Gastrocnemius medialis (tissue), 4 donors: ENCODE measurements around the gene MPPED2. TPM values are rescaled to one million over a fixed set of nuclear protein-coding genes. Genes with fewer than 3 reads are reported as not detected.

Source experiments
- ATAC-seq, 2 donors: fragments of 150-250 bp; one replicate each; pipeline ENCODE4 v1.9.1; 2016
- DNase-seq, 2 donors: peaks; one replicate each; pipeline ENCODE4 v3.0.0-alpha.2; 2019
- H3K27ac ChIP-seq, 4 donors: fragments of 200-600 bp; sonication (generic); 1 replicate in 1 of 4; 2 replicates in 3 of 4; pipeline ENCODE4 v1.5.1; 2016 to 2018; ENCODE audit warnings: mild to moderate bottlenecking in 2 of 4, moderate library complexity in 1 of 4
- H3K27me3 ChIP-seq, 3 donors: fragments of 200-600 bp; sonication (generic) in 2 of 3; 1 replicate in 1 of 3; 2 replicates in 2 of 3; pipeline versions ENCODE4 v1.5.1 to v1.6.0; 2016 to 2019; ENCODE audit warnings: mild to moderate bottlenecking in 1 of 3, moderate library complexity in 1 of 3
- H3K36me3 ChIP-seq, 2 donors: fragments of 200-600 bp; sonication (generic) in 1 of 2; one replicate each; pipeline ENCODE4 v1.5.1; 2017 to 2018
- H3K4me1 ChIP-seq, 2 donors: fragments of 200-600 bp; sonication (generic) in 1 of 2; one replicate each; pipeline ENCODE4 v1.5.1; 2016 to 2017; ENCODE audit warnings: mild to moderate bottlenecking in 2 of 2
- H3K4me3 ChIP-seq, 4 donors: fragments of 200-600 bp; sonication (generic) in 3 of 4; 1 replicate in 1 of 4; 2 replicates in 3 of 4; pipeline ENCODE4 v1.5.1; 2016 to 2019; ENCODE audit warnings: mild to moderate bottlenecking in 2 of 4
- H3K9me3 ChIP-seq, 3 donors: fragments of 200-600 bp; sonication (generic) in 2 of 3; 1 replicate in 1 of 3; 2 replicates in 2 of 3; pipeline ENCODE4 v1.5.1; 2016 to 2019
- CTCF ChIP-seq, 5 experiments: fragments of 450-650 bp in 3 of 5; fragments of 200-600 bp in 2 of 5; sonication (generic) in 2 of 5; IDR thresholded peaks in 4 of 5; conservative IDR thresholded peaks in 1 of 5; 1 replicate in 4 of 5; 2 replicates in 1 of 5; pipeline ENCODE4 v1.5.1; 2016 to 2019; ENCODE audit warnings: antibody characterized with exemption in 5 of 5, mild to moderate bottlenecking in 3 of 5, moderate library complexity in 3 of 5
- POLR2A ChIP-seq, 2 donors: fragments of 450-650 bp; IDR thresholded peaks; one replicate each; pipeline ENCODE4 v1.6.1; 2017; ENCODE audit warnings: antibody characterized with exemption in 2 of 2, mild to moderate bottlenecking in 2 of 2, moderate library complexity in 2 of 2
- in situ Hi-C, 4 donors: fragments of 200-750 bp; cut with MboI; loops; one replicate each; pipeline versions ENCODE4 v1.15.0 to v1.8.0; 2017; ENCODE audit warnings: low sequenced_read_pairs in 4 of 4
- intact Hi-C: fragments of 100-400 bp; cut with DNase I; formaldehyde crosslinking; loops from one replicate; pipeline ENCODE4 v1.15.1; 2023; ENCODE audit warnings: low total_unique reads
- total RNA-seq, 4 donors: library from RNA; depleted of rRNA; stranded (reverse); fragments of >200 nt; gene quantifications; one replicate each; pipeline versions ENCODE4 v1.1.0 to v1.2.3, GENCODE V29; 2016

MPPED2 gene
- total RNA-seq, 4 donors from 2014 or later = 0.78 to 4.4 (median 2.2) TPM

DNA sequence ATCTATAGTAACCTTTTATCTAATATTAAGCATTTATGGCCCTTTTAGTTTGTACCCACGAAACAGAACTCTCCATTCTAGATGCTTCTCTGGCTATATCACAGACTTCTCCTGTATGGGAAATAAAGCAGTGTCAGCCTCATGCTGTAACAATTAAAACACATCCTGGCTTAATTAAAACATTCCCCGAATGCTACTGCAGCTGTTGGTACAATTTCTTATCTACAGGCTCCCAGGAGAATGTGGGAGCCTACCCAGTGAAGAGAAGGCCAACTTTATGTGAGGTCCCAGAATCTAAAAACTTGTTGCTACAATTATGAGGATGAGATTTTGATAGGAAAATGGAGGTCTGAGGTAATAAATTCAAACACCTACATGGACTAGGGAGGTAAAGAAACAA lies 83.8 kb downstream of the MPPED2 start:
- H3K4me3 ChIP-seq = no peak overlapping the region
- TF ChIP-seq CTCF (IDR thresholded peaks at IDR 0.05 in 4 of 5, conservative IDR thresholded peaks at IDR 0.05 in 1 of 5) (no peak), POLR2A (IDR thresholded peaks at IDR 0.05) (no peak)
- no peaks in the 10 kb centered on the region for H3K27me3 ChIP-seq
- intact Hi-C loops = loop anchor here (5.0 kb wide), 1 partner anchor 70 kb away; no protein-coding TSS in a partner anchor
- no peak for DNase-seq
- H3K9me3 ChIP-seq = no peaks in the 10 kb centered on the region
- peak overlapping the region in 2 of 4 donors; percentile 1 to 4 for H3K27ac ChIP-seq
- peaks cover 8 to 37% of the 10 kb centered on the region in 2 donors for H3K4me1 ChIP-seq
- no peaks in the 10 kb centered on the region for H3K36me3 ChIP-seq
- in situ Hi-C loops = no loop called here
- no peak for ATAC-seq

- H3K36me3 ChIP-seq = no peaks in the 10 kb centered on the region
- intact Hi-C loops (loop anchor here (5.0 kb wide), 1 partner anchor 69 kb away; no protein-coding TSS in a partner anchor), in situ Hi-C loops (no loop called here)
- TF ChIP-seq CTCF (IDR thresholded peaks at IDR 0.05 in 4 of 5, conservative IDR thresholded peaks at IDR 0.05 in 1 of 5) (no peak), POLR2A (IDR thresholded peaks at IDR 0.05) (no peak)
- ATAC-seq (no peak), DNase-seq (no peak)
- no peak overlapping the region for H3K4me3 ChIP-seq
- H3K27me3 ChIP-seq = no peaks in the 10 kb centered on the region
- H3K4me1 ChIP-seq = peaks cover 8 to 37% of the 10 kb centered on the region in 2 donors
- H3K9me3 ChIP-seq = no peaks in the 10 kb centered on the region
- H3K27ac ChIP-seq = no peak overlapping the region
These were observed 84.4 kb downstream of the MPPED2 start for GRCh38 chr11:30501744-30502143.

DNA sequence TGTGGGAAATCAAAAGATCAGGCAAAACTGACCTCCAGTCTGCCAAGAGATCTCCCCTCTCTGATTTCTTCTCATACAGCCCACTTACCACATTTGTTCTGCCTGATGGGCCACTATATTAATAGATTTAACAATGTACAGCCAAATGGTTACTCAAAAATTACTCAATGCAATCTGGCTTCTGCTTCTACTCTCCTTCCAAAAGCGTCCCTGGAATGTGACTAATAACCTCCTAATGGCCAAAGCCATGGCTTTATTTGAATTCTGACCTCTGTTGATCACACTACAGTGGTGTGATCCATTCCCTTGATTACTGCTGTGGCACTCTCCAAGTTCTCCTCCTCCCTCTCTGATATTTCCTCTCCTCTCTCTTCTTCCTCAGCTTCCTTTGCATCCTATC lies 86.2 kb downstream of the MPPED2 start:
- no peak for DNase-seq
- H3K36me3 ChIP-seq = no peaks in the 10 kb centered on the region
- in situ Hi-C loops = no loop called here
- H3K4me3 ChIP-seq = no peak overlapping the region
- H3K27ac ChIP-seq = peak overlapping the region in 1 of 4 donors; percentile 30
- peak in 1 of 2 donors; percentile 54 for ATAC-seq
- TF ChIP-seq CTCF (IDR thresholded peaks at IDR 0.05 in 4 of 5, conservative IDR thresholded peaks at IDR 0.05 in 1 of 5) = no peak
- TF ChIP-seq POLR2A (IDR thresholded peaks at IDR 0.05) = no peak
- no peaks in the 10 kb centered on the region for H3K27me3 ChIP-seq
- H3K4me1 ChIP-seq = peaks cover 14 to 37% of the 10 kb centered on the region in 2 donors
- H3K9me3 ChIP-seq = no peaks in the 10 kb centered on the region
- intact Hi-C loops = loop anchor here (5.0 kb wide), 1 partner anchor 68 kb away; no protein-coding TSS in a partner anchor

DNA sequence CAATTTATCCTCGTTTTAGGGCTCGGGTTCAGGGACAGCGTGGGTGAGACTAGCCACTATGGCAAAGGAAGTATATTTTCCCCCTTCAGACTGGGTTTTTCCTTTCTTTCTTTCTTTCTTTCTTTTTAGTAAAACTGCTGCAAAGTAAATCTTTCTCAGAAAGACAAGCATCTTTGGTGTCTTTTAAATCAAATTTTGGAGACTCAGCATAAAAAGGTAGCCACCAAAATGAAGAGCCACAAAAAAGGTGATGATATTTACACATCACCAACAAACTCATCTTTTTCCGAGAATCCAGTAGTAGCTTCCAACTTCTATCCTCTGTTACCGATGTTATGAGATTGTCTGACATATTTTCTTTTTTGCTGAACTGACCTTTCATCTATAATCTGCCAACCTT lies 88.6 kb downstream of the MPPED2 start:
- DNase-seq (no peak), ATAC-seq (no peak)
- no peak overlapping the region for H3K4me3 ChIP-seq
- TF ChIP-seq CTCF (IDR thresholded peaks at IDR 0.05 in 4 of 5, conservative IDR thresholded peaks at IDR 0.05 in 1 of 5) = no peak
- TF ChIP-seq POLR2A (IDR thresholded peaks at IDR 0.05) = no peak
- H3K9me3 ChIP-seq = no peaks in the 10 kb centered on the region
- intact Hi-C loops (no loop called here), in situ Hi-C loops (no loop called here)
- no peaks in the 10 kb centered on the region for H3K27me3 ChIP-seq
- no peaks in the 10 kb centered on the region for H3K36me3 ChIP-seq
- H3K27ac ChIP-seq = no peak overlapping the region
- H3K4me1 ChIP-seq = peaks cover 12 to 23% of the 10 kb centered on the region in 2 donors

- ATAC-seq (no peak), DNase-seq (no peak)
- Histone ChIP-seq H3K4me1 (peaks cover 8 to 22% of the 10 kb centered on the region in 2 donors), H3K27me3 (no peaks in the 10 kb centered on the region), H3K4me3 (no peak overlapping the region), H3K36me3 (no peaks in the 10 kb centered on the region), H3K27ac (no peak overlapping the region), H3K9me3 (no peaks in the 10 kb centered on the region)
- in situ Hi-C loops (no loop called here), intact Hi-C loops (no loop called here)
- TF ChIP-seq CTCF (IDR thresholded peaks at IDR 0.05 in 4 of 5, conservative IDR thresholded peaks at IDR 0.05 in 1 of 5) = no peak
- no peak for TF ChIP-seq POLR2A (IDR thresholded peaks at IDR 0.05)
These were observed 89.2 kb downstream of the MPPED2 start for GRCh38 chr11:30496935-30497334.
